A549 (cell line): ENCODE results near the gene SLC6A20. TPM values are rescaled to one million over a fixed set of nuclear protein-coding genes. Genes with fewer than 3 reads are reported as not detected.

ENCODE experiments used
- ATAC-seq, 2 experiments: fragments of 200-7000 bp in 1 of 2; fragments of >200 bp in 1 of 2; cut with Nextera tagmentation in 1 of 2; cut with Tn5 transposase in 1 of 2; 3 replicates each; pipeline versions ENCODE4 v1.8.0 to v1.9.1; 2018 to 2020; ENCODE audit warnings: mild to moderate bottlenecking in 1 of 2, moderate library complexity in 1 of 2
- CTCF ChIA-PET: fragments of 300-600 bp; sonication (Branson Sonifier 250); formaldehyde crosslinking; extraction: SDS; loops from one replicate; lab custom pipeline; 2021; ENCODE audit warnings: antibody characterized with exemption, inconsistent platforms; lab: Yijun Ruan, JAX
- POLR2A ChIA-PET: fragments of 350-600 bp; formaldehyde crosslinking; extraction: SDS; loops from one replicate; lab custom pipeline; 2021; ENCODE audit warnings: antibody characterized with exemption, inconsistent platforms; lab: Yijun Ruan, JAX
- DNase-seq, 2 experiments: peaks; one replicate each; pipeline versions ENCODE4 v3.0.0 to v3.0.0-alpha.2; 2011 to 2016; ENCODE audit warnings: low read depth in 1 of 2, low spot score in 1 of 2
- FAIRE-seq: peaks from 2 replicates; lab custom pipeline; 2011; peaks lifted over from hg19 to GRCh38; lab: Jason Lieb, UNC
- H3K27ac ChIP-seq, 2 experiments: fragments of >200 bp; sonication (Bioruptor Twin); formaldehyde crosslinking; 3 replicates each; pipeline ENCODE4 v1.5.1; 2016 to 2017
- H3K4me1 ChIP-seq: fragments of >200 bp; sonication (Bioruptor Twin); formaldehyde crosslinking; 3 replicates; pipeline ENCODE4 v1.6.1; 2016
- H3K4me2 ChIP-seq: fragments of >200 bp; sonication (Bioruptor Twin); formaldehyde crosslinking; 3 replicates; pipeline ENCODE4 v1.6.1; 2016
- H3K4me3 ChIP-seq: fragments of >200 bp; sonication (Bioruptor Twin); formaldehyde crosslinking; 3 replicates; pipeline ENCODE4 v1.5.1; 2016
- H3K9me3 ChIP-seq: fragments of >200 bp; sonication (Bioruptor Twin); formaldehyde crosslinking; 3 replicates; pipeline ENCODE4 v1.6.1; 2016
- MAFK ChIP-seq: fragments of 450-650 bp; IDR thresholded peaks from 2 replicates; pipeline ENCODE4 v1.6.1; 2014; ENCODE audit not compliant: partially characterized antibody
- RAD21 ChIP-seq, 2 experiments: fragments of >200 bp in 1 of 2; sonication (Bioruptor Twin) in 1 of 2; formaldehyde crosslinking in 1 of 2; IDR thresholded peaks in 1 of 2; conservative IDR thresholded peaks in 1 of 2; 2 replicates in 1 of 2; 3 replicates in 1 of 2; pipeline ENCODE4 v1.6.1; 2012 to 2018; ENCODE audit warnings: inconsistent platforms in 1 of 2
- WGBS: methylation state at CpG from one replicate; pipeline ENCODE4 v1.1.6; 2017; ENCODE audit errors: missing lambda C conversion rate; 5-methylcytosine and 5-hydroxymethylcytosine counted together
- polyA plus RNA-seq, 4 experiments: library from polyadenylated mRNA; depleted of rRNA in 3 of 4; stranded (reverse); fragments of >200 nt; fragmentation: RNase III in 1 of 4; extraction: RNeasy Plus Mini Kit Qiagen cat#74134 plus additional on column Dnase treatment in 1 of 4; gene quantifications; 2 replicates in 3 of 4; 3 replicates in 1 of 4; pipeline ENCODE4 v1.2.3, GENCODE V29; 2011 to 2017
- small RNA-seq, 6 experiments: library from RNA; depleted of rRNA; stranded (forward); fragments of <200 nt; gene quantifications; one replicate each; pipeline ENCODE3, GENCODE V24; 2012

Gene SLC6A20
- polyA plus RNA-seq, 2 of the 4 experiments (the other 2 are of a cell fraction): not detected

- no peak overlapping the region for H3K4me2 ChIP-seq
- POLR2A ChIA-PET: no interaction called here
- H3K4me3 ChIP-seq: no peak overlapping the region
- H3K27ac ChIP-seq: no peak overlapping the region
- ATAC-seq (no peak), DNase-seq (no peak), FAIRE-seq (no peak)
- H3K4me1 ChIP-seq: no peaks in the 10 kb centered on the region
- CTCF ChIA-PET: interaction anchor here (0.7 to 1.6 kb wide), 4 partner anchors 12 to 373 kb away, joined by 3 to 4 read pairs (median 3); no protein-coding TSS in a partner anchor
- WGBS: 93% methylated on average over 2 of the region's 2 CpGs
- H3K9me3 ChIP-seq: no peaks in the 10 kb centered on the region
- TF ChIP-seq RAD21 (conservative IDR thresholded peaks at IDR 0.05 in 1 of 2, IDR thresholded peaks at IDR 0.05 in 1 of 2) (no peak), MAFK (peak; percentile 6)
These were observed 90.2 kb downstream of the SLC6A20 start for GRCh38 chr3:45705839-45706808.

Small RNA genes lying within 50 kb of the gene (small RNA-seq; reads per million reads assigned to genes)
- 0 reads per million in 6 experiments for gene RN7SL145P

Other genes starting within 250 kb of the SLC6A20 start
- 30.7 and 38.6 TPM in 2 replicates for gene LIMD1, start 201.8 kb downstream of the SLC6A20 start, polyA plus RNA-seq (2011; rRNA removed)
- gene LIMD1, start 201.8 kb downstream of the SLC6A20 start, polyA plus RNA-seq (2017; fragmentation: RNase III; extraction: RNeasy Plus Mini Kit Qiagen cat#74134 plus additional on column Dnase treatment): 17.4 to 18.8 TPM (median 18.8 TPM) in 3 replicates
- 24.8 and 27.8 TPM in 2 replicates for gene SACM1L, start 107.1 kb downstream of the SLC6A20 start, polyA plus RNA-seq (2011; rRNA removed)
- 21.1 to 24.9 TPM (median 22.6 TPM) in 3 replicates for gene SACM1L, start 107.1 kb downstream of the SLC6A20 start, polyA plus RNA-seq (2017; fragmentation: RNase III; extraction: RNeasy Plus Mini Kit Qiagen cat#74134 plus additional on column Dnase treatment)
- gene LZTFL1, start 45.6 kb upstream of the SLC6A20 start, polyA plus RNA-seq (2011; rRNA removed): 21.3 and 25.0 TPM in 2 replicates
- gene LZTFL1, start 45.6 kb upstream of the SLC6A20 start, polyA plus RNA-seq (2017; fragmentation: RNase III; extraction: RNeasy Plus Mini Kit Qiagen cat#74134 plus additional on column Dnase treatment): 10.8 to 12.6 TPM (median 12.0 TPM) in 3 replicates
- gene CCR9, start 90.0 kb upstream of the SLC6A20 start, polyA plus RNA-seq (2011; rRNA removed): not detected in 2 replicates
- not detected in 3 replicates for gene CCR9, start 90.0 kb upstream of the SLC6A20 start, polyA plus RNA-seq (2017; fragmentation: RNase III; extraction: RNeasy Plus Mini Kit Qiagen cat#74134 plus additional on column Dnase treatment)
- not detected in 2 replicates for gene CXCR6, start 146.9 kb upstream of the SLC6A20 start, polyA plus RNA-seq (2011; rRNA removed)
- gene CXCR6, start 146.9 kb upstream of the SLC6A20 start, polyA plus RNA-seq (2017; fragmentation: RNase III; extraction: RNeasy Plus Mini Kit Qiagen cat#74134 plus additional on column Dnase treatment): not detected in 3 replicates
- gene FYCO1, start 199.3 kb upstream of the SLC6A20 start, polyA plus RNA-seq (2011; rRNA removed): 4.4 and 6.4 TPM in 2 replicates
- 3.7 to 4.9 TPM (median 4.1 TPM) in 3 replicates for gene FYCO1, start 199.3 kb upstream of the SLC6A20 start, polyA plus RNA-seq (2017; fragmentation: RNase III; extraction: RNeasy Plus Mini Kit Qiagen cat#74134 plus additional on column Dnase treatment)
- not detected in 2 replicates for gene XCR1, start 230.9 kb upstream of the SLC6A20 start, polyA plus RNA-seq (2011; rRNA removed)
- not detected in 3 replicates for gene XCR1, start 230.9 kb upstream of the SLC6A20 start, polyA plus RNA-seq (2017; fragmentation: RNase III; extraction: RNeasy Plus Mini Kit Qiagen cat#74134 plus additional on column Dnase treatment)